Hepatic stellate cell (primary cell): ENCODE measurements around the gene HIP1R.
"Not testable (repeated sequence)": the region's sequence is repeated elsewhere in the genome, so short reads cannot be mapped to it uniquely, and the experiment has no call there.

Source experiments
- DNase-seq: peaks from one replicate; pipeline ENCODE4 v3.0.0; 2011; ENCODE audit warnings: low spot score

Gene HIP1R, protein sequence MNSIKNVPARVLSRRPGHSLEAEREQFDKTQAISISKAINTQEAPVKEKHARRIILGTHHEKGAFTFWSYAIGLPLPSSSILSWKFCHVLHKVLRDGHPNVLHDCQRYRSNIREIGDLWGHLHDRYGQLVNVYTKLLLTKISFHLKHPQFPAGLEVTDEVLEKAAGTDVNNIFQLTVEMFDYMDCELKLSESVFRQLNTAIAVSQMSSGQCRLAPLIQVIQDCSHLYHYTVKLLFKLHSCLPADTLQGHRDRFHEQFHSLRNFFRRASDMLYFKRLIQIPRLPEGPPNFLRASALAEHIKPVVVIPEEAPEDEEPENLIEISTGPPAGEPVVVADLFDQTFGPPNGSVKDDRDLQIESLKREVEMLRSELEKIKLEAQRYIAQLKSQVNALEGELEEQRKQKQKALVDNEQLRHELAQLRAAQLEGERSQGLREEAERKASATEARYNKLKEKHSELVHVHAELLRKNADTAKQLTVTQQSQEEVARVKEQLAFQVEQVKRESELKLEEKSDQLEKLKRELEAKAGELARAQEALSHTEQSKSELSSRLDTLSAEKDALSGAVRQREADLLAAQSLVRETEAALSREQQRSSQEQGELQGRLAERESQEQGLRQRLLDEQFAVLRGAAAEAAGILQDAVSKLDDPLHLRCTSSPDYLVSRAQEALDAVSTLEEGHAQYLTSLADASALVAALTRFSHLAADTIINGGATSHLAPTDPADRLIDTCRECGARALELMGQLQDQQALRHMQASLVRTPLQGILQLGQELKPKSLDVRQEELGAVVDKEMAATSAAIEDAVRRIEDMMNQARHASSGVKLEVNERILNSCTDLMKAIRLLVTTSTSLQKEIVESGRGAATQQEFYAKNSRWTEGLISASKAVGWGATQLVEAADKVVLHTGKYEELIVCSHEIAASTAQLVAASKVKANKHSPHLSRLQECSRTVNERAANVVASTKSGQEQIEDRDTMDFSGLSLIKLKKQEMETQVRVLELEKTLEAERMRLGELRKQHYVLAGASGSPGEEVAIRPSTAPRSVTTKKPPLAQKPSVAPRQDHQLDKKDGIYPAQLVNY

DNA sequence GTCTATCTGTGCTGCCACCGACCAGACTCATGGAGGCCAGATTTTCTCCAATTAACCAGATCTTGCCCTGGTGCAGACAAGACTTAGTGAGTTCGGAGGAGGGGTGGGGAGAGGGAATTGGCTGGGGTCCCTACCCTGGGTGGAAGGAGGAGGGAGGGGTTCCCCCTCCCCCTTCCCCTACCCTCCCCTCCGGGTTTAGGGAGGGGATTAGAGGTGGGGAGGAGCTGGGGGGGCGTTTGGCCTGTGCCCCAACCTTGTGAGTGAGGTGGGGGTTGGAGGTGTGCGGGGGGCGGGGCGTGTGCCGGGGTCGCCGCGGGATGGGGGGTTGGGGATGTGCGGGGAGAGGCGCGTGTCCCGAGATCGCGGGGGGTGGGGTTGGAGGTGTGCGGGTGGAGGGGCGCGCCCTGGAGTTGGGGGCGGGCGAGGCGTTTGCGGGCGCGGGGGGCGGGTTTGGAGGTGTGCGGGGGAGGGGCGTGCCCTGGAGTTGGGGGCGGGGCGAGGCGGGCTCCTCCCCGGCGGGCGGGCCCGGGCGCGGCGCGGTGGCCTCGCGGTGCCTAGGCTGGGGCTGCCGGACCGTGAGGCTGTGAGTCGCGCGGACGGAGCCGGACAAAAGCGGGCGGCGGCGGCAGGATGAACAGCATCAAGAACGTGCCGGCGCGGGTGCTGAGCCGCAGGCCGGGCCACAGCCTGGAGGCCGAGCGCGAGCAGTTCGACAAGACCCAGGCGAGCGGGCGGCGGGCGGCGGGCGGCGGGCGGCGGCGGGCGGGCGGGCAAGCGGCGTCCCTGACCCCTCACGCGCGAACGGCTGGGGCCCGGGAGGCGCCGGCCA is at the start of gene HIP1R:
Gene HIP1R (plus strand): TSS at position 537 of the 829 bp plus-strand sequence. CDS start 94 bp downstream, at position 631.
- DNase-seq: no peak

DNA sequence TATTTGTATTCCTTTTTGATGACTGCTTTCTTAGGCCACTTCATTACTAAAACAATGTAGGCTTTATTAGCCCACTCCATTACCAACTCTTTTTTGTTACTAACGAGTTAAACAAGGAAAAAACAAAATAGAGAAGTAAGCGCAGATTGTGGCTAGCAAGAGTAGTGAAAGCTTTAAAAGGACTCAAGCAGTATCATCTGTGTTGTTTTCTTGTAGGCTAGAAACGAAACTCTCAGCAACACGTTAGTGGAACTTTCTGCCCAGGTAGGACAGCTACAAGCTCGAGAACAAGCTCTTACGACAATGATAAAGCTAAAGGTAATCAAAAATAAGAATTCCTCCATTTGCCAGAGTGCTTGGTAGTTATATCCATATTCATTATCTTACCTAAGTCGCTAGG is 49.8 kb upstream of the HIP1R start:
- no peak for DNase-seq

DNA sequence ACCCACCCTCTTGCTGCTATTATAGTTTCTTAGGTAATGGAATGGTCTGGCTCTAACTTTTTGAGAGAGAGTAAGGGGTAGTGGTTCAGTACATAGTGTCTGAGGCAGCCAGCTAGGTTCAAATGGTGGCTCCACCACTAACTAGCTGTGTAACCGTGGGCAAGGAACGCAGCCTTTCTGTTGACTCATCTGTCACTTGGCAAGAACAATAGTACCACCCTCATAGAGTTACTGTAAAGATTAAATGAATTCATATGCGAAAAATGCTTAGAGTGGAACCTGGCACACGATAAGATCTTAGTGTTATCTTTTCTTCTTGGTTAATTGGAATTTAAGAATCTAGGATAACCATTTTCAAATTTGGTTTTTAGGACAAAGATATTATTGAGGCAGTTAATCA is 46.9 kb upstream of the HIP1R start:
- no peak for DNase-seq

DNA sequence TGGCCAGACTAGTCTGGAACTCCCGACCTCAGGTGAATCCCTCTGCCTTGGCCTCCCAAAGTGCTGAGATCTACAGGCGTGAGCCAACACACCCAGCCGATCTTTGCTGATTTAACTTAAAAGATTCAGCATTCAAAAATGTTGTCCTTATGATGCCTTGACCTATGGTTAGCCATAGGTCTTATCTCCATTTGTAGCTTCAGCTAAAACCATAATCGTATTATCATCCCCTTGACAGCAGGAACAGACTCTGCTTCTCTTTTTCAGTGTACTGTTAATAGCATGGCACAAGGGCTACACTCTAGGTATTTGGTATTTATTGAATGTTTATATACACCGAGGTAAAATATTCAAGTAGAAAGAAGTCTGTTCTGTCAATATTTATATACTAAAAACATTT is 45.6 kb upstream of the HIP1R start:
- no peak for DNase-seq

DNA sequence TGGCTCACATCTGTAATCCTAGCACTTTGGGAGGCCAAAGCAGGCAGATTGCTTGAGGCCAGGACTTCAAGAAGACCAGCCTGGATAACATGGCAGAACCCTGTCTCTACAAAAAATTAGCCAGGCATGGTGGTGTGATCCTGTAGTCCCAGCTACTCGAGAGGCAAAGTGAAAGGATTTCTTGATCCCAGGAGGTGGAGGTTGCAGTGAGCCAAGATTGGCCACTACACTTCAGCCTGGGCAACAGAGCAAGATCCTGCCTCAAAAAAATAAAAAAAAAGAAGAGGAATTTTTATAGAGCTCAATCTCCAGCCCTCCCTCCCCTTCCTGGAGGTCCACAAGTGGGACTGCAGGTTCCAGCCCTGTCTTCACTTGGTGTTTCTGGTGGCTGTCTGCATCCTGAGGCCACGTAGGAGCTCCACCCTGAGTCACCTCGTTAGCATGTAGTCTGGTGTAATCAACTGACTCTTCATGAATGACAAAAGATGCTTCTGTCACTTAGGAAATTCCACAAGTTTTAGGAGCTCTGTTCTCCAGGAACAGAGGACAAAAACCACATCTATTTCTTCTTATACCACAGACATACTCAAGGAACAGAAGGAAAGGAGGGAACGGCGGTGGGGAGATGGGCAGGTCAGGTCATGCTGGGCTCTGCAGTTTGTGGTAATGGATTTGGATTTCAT is 44.7 kb upstream of the HIP1R start:
- DNase-seq: no peak

DNA sequence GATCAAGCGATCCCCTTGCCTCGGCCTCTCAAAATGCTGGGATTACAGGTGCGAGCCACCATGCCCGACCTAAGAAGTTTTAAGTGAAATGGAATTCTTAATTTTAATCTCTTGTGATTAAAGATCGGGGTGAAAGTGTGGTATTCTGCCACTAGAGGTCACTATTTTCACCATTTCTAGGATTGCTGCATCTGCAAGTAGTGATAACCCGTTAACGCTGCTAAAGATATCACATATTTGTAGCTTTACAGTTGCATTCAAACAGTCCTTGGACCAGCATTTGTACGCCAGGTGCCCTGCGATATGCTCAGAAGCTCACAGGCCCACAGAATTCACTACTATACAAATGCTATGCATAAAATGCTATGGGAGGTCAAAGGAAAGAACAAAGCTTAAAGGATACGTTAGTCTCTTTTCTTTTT is 41.6 kb upstream of the HIP1R start:
- peak; percentile 62 for DNase-seq

DNA sequence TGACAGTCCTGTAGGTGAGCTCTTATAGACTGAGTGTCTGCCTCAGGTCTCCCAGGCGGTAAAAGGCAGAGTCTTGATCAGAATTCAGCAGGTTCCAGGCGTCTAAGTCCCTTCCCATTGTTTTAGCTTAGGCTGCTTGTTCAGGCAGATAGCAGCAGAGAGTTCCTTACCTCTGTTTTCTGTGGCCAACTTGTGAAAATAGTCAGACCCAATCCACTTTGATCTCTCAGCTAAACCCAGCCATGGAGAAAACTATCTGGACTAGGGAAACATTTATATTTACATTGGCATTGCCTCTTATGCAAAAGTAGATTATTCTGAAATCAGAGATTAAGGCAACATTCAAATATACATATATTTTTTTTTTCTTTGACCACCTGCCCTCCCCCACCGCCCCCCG is 39.5 kb upstream of the HIP1R start:
- DNase-seq: no peak

DNA sequence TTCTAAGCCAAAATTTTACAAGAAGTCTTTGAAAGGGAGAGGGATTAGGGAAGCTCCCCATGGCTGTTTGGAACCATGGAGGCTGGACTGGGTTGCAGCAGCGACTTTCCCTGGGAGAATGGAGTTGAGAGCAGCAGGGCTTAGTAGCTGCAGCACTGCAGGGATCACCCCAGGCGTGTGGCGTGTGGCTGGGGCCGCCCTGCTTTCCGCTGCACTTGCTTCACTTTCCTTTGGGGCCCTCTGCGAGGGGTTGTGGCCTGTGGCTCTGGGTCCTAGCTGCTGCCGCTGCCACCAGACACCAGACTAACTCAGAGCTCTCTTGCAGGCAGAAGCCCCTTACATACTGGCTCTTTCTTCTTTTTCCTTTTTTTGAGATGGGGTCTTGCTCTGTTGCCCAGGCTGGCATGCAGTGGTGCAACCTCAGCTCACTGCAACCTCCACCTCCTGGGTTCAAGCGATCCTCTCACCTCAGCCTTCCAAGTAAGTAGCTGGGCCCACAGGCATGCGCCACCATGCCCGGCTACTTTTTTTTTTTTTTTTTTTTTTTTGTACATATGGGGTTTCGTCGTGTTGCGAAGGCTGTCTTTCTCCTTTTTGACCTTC is 35.5 kb upstream of the HIP1R start:
- DNase-seq: no peak

DNA sequence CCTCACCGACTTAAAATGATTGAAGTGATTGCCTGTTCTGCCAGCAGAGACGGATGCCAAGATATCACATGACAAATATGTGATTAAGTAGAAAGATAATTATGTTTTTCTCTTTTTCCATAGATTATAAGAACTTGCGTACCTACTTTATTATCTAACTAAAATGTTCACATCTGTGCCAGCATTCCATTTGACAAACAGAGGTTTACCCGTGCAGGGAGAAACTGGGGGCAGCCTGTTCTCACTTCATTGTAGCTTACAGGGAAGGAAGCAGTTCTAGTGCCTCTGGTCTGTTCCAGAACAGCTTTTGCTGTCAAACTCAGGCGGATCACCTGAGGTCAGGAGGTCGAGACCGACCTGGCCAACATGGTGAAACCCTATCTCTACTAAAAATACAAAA is 31.3 kb upstream of the HIP1R start:
- no peak for DNase-seq

DNA sequence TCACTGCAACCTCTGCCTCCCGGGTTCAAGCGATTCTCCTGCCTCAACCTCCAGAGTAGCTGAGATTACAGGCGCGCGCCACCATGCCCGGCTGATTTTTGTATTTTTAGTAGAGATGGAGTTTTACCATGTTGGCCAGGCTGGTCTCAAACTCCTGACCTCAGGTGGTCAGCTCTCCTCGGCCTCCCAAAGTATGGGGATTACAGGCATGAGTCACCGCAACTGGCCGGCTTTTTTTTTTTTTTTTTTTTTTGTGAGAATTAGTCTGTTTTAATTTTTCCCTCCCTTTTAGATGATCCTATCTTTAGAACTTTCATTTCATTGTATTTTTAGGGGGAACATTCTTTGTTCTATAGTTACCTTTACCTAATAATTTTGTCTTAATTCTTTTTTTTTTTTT is 30.3 kb upstream of the HIP1R start:
- DNase-seq: not testable (repeated sequence)

DNA sequence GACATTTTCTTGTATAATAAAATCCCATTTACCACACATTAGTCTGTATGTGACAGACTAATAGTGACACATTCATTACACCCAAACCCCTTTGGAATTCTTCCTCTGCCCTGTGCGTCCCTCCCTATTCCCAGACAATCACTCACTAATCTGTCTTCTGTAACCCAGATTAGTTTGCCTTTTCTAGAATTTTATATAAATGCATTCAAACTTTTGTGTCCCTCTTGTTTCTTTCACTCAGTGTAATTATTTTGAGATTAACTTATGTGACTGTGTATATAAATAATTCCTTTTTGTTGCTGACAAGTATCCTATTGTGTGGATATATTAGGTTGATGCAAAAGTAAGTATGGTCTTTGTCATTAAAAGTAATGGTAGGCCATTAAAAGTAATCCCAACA is 27.6 kb upstream of the HIP1R start:
- DNase-seq: no peak

DNA sequence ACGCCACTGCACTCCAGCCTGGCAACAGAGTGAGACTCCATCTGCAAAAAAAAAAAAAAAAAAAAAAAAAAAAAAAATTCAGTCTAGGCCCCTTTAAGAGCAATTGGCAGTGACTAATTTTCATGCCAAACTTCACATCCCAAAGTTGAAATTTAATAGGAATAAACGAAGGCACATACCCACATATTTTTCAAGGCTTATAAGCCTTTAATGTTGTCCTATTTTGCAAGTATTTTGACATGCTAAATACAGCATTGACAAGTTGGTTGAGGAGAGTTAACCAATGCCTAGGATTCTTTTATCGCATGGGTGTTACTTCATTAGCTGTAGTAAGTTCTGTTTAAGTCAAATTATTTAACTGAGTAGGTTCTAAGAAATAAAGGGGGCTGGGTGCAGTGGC is 23.5 kb upstream of the HIP1R start:
- DNase-seq: no peak

DNA sequence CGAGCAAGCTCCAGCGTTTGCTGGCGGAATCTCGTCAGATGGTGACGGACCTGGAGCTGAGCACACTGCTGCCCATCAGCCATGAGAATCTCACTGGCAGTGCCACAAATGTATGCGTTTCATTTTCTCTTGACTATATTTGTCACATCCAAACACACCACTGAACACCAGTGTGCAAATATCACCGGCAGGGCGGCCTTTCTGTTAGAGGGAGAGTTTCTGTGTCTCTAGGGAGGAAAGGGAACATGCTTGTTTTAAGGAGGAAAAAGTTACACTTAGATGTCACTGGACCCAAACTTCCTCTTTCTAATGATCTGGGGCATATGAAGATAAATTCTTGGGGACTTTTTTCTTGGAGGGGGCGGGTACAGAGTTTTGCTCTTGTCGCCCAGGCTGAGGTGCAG is 21.9 kb upstream of the HIP1R start:
- DNase-seq: no peak

DNA sequence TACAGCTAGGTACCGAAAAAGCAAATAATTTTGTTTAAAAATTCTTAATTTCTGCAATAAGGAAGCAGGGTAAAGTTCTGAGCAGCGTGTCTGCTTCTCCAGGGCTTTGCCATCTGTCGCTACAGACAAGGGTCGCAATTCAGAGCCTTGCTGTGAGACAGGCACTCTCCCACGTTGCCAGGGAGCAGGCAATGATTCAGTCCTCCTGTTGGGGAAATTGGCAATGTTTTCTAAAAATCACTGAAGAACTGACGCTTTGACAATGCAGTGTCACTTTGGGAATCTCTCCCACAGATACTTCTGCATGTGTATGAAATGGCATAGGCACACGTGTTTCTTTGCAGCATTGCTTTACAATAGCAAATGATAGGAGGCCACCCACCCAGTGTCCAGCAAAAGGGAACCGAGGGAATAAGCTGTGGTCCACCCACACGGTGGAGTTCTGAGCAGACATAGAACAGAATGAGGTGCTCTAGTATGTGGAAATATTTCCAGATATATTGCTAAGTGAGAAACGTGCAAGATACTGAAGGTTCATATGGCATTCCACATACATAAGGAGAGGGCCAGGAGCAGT is 16.0 kb upstream of the HIP1R start:
- DNase-seq: no peak

DNA sequence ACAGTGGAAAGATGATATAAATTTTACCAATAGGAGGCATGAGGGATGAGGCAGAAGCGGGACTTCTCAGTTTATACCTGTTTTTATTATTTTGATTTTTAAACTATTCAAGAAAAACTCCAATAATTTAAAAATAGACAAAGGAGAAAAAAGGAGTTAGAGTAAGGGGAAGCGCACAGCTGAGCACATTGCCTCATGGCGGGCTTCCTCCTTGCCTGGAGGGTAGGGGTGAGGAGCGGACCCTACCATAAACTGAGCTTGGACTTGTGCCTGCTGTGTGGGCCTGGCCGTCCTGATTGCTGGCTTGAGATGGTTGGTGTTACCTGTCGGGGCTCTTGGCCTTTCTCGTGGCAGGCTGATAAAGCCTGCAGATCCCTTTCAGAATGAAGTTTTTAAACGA is 15.1 kb upstream of the HIP1R start:
- DNase-seq: no peak

DNA sequence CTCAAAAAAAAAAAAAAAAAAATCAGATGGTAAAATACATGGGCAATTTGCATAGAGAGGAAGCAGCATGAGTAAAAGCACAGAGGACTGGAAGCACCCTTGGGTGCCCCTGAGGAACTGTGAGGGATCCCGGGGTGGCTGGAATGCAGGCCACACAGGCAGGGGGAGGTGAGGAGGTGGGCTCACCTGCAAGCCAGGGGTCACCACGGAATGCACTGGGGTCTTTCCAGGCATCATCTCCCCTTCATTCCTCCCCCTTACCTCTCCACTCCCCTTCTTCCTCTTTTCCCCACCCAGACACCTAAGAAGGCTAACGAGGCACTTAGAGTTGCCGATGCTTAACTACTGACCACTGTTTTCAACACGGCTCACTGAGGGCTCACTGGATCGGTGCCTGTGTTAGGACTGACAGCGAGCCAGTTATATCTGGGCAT is 14.4 kb upstream of the HIP1R start:
- DNase-seq: no peak

DNA sequence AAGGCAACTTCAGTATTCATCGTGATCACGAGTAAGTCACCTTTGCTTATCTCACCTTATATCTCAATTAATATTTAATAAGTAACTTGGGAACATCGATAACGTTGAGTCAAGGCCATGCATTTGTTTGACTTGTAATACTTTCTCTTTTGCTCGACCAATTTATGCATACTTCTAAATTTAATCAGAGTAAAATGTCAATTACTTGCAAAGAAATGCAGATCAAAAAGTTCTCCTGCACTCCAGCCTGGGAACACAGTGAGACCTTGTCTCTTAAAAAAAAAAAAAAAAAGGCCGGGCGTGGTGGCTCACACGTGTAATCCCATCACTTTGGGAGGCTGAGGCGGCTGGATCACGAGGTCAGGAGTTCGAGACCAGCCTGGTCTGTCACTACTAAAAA is 11.8 kb upstream of the HIP1R start:
- DNase-seq: no peak

DNA sequence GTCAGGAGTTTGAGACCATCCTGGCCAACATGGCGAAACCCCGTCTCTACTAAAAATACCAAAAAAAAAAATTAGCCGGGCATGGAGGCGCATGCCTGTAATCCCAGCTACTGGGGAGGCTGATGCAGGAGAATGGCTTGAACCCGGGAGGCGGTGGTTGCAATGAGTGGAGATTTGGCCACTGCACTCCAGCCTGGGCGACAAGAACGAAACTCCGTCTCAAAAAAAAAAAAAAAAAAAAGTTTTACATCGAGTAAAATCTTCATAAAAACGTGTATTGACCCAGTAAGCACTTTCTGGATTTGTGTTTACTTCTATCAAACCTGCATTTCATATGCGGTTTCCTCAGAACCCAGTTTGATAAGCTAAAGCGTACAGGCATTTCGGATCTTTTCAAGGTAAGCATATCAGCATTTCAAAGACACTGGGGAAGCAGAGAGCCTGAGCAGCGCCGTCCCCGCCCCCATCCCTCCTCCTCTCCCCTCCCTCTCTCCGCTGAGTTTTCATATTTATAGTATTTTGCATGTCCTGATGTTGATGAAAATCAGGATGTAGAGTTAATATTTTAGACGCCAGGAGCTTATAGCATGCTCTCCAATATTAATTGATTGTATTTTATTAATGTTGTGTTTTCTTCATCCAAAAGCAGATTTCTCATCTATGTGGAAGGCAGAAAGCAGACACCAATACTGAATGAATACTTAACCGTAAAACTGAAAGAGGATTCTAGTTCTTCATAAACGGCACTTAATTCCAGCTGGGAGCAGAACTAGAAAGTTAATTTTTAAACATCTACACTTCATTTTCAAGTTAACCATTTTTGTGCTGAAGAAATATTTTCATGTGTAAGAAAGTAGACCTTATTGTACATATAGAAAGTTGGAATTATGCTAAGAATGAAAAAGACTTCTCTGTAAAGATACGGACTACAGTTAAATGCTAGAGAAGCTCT is 9.2 kb upstream of the HIP1R start:
- DNase-seq: no peak

DNA sequence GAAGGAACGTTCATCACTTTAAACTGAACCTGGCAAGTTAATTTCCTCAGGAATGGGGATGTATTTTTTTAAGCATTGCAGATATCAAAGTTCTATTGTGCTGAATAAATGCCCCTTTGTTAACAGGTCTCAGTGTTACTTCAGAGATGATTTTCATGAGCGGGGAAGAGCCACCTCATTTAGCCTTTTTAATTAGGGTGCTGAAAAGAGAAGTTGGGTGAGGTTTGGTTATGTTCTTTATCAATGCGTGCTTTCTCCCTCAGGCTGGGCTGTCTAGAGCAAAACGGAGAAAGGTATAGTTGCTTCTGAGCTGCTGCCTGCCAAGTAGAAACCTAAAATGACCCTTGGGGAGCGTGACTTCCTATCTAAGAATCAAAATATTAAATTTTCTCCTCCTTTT is 8.0 kb upstream of the HIP1R start:
- no peak for DNase-seq
